ENCODE results near the gene RNLS.

DNA sequence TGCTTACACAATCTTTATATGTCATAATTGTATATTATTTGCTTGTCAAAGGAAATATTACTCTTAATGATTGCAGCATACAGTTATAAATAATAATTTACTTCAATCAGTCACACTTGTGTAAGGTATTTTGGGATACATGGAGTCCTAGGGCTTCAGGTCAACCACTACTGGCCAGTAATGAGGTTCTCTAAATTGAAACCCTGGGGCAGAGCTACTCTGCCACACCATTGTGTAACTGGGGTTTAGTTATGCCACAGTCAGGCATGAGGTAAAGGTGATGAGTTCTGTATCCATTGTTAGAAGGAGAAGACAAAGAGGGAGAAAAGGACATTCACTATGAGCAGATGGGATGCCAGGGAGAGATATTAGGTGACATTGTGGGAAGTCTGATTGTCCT is 117.4 kb downstream of the RNLS start:
- TF ChIP-seq, protein P1, sequence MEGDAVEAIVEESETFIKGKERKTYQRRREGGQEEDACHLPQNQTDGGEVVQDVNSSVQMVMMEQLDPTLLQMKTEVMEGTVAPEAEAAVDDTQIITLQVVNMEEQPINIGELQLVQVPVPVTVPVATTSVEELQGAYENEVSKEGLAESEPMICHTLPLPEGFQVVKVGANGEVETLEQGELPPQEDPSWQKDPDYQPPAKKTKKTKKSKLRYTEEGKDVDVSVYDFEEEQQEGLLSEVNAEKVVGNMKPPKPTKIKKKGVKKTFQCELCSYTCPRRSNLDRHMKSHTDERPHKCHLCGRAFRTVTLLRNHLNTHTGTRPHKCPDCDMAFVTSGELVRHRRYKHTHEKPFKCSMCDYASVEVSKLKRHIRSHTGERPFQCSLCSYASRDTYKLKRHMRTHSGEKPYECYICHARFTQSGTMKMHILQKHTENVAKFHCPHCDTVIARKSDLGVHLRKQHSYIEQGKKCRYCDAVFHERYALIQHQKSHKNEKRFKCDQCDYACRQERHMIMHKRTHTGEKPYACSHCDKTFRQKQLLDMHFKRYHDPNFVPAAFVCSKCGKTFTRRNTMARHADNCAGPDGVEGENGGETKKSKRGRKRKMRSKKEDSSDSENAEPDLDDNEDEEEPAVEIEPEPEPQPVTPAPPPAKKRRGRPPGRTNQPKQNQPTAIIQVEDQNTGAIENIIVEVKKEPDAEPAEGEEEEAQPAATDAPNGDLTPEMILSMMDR (IDR thresholded peaks at IDR 0.05): no peak
- no peak for TF ChIP-seq POLR2A (IDR thresholded peaks at IDR 0.05)

Measured in thyroid gland (tissue), 4 donors.